Hematopoietic multipotent progenitor cell treated with erythropoietin and hydrocortisone succinate and interleukin-3 and kit ligand, for 15 days (in vitro differentiated cells): ENCODE results near the gene MRLN.
"Not testable (repeated sequence)": the region's sequence is repeated elsewhere in the genome, so short reads cannot be mapped to it uniquely, and the experiment has no call there.

Experiments used
- DNase-seq: peaks from one replicate; pipeline ENCODE4 v3.0.0-alpha.2; 2015; ENCODE audit warnings: low spot score

The MRLN gene

GRCh38 chr10:59753267-59753666 lies at the start of gene MRLN:
MRLN (minus strand) TSS chr10:59753455.
- DNase-seq = no peak

DNA sequence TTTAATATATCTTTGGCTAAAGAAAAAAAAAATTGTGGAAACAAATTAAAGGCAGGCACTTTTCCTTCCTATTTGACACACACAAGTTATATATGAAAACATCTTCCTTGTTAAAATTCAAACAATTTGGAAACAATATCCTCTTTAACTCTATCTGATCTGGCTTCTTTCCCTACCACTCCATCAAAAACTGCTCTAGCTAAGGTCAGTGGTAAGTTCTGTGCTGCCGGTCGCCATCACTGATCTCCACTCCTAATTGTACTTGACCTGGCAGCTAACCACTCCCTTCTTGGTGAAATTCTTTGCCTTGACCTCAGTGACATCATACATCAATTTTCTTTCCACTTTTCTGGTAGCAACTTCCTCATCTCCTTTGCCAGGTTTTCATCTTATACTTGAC lies 47.9 kb upstream of the MRLN start:
- no peak for DNase-seq

DNA sequence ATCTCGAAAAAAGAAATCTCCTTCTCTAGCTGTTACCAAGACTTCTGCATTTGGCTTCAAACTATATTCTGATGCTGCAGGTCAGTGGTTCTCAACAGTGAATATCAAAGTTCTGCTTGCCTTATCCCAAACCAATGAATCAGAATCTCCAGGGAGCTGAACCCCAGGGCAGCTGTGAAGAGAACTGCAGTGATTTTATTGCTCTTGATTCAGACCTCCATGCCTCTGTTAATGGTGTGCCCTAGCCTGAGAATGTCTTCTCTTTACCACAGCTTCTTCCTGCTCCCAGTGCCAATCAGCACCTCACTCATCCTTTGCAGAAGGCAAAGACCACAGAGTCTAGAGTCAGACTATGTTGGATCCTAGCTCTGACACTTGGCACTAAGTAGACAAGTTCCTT lies 46.2 kb upstream of the MRLN start:
- no peak for DNase-seq

GRCh38 chr10:59793919-59794318 lies 40.7 kb upstream of the MRLN start:
- no peak for DNase-seq

- DNase-seq = no peak
Observed at GRCh38 chr10:59792812-59793211, 39.6 kb upstream of the MRLN start.

DNA sequence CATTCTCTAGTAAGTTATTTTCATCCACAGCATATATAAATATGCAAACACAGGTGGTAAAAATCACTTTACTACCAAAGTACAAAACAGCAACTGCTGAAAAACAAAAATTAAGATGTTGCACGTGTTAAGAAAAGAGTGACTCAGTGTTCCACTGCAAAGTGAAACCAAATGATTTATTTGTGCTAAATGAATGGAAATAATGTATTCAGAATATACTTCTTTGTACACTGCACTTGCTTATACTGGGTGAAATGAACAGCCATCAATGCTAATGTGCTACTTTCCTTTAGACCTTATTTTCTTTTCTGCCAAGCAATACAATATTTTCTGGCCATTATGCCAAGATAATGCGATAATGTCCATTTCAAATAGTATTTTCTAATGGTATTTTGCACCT lies 38.3 kb upstream of the MRLN start:
- DNase-seq = no peak

- DNase-seq = not testable (repeated sequence)
Observed at GRCh38 chr10:59790080-59790479, 36.8 kb upstream of the MRLN start.

DNA sequence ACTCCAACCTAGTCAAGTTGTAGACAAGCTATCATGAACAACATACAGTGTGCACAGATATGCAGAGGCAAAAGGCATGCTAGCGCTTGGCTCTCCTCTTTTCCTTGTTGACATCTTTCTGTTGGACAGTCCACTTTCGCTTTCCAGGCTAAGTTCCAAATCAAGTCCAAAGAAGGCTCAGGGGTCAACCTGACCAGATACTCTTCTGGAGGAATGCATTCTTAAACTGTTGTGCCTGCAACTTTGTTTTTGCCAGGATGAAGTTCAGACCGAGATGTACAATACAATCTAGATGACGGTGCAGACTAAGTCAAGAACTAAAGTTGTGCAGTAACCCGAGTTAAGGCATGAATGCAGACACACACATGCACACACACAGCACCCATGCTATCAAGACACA lies 35.7 kb upstream of the MRLN start:
- not testable (repeated sequence) for DNase-seq

GRCh38 chr10:59787032-59787431 lies 33.8 kb upstream of the MRLN start:
- not testable (repeated sequence) for DNase-seq

DNA sequence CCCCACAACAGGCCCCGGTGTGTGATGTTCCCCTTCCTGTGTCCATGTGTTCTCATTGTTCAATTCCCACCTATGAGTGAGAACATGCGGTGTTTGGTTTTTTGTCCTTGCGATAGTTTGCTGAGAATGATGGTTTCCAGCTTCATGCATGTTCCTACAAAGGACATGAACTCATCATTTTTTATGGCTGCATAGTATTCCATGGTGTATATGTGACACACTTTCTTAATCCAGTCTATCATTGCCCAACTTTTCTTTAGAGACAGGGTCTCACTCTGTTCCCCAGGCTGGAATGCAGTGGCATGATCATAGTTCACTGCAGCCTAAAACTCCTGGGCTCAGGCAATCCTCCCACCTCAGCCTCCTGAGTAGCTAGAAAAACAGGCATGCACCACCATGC lies 32.2 kb upstream of the MRLN start:
- DNase-seq = not testable (repeated sequence)

DNA sequence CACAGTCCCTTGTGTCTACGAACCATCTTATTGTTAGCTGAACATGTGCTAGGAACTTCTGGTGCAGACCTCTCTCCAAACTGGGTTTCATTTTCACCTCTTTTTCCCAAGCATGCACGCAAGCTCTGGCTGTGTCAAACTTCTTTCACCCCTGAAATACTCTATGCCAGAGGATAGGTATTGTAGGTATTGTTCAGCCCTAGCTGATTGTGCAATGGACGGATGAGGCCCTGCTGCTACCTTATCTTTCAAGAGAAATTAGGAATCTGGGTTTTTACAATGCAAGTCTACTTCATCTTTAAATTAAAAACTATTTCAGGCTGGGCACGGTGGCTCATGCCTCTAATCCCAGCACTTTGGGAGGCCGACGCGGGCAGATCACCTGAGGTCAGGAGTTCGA lies 28.3 kb upstream of the MRLN start:
- DNase-seq = no peak

- DNase-seq = no peak
Observed at GRCh38 chr10:59779756-59780533, 26.7 kb upstream of the MRLN start.

DNA sequence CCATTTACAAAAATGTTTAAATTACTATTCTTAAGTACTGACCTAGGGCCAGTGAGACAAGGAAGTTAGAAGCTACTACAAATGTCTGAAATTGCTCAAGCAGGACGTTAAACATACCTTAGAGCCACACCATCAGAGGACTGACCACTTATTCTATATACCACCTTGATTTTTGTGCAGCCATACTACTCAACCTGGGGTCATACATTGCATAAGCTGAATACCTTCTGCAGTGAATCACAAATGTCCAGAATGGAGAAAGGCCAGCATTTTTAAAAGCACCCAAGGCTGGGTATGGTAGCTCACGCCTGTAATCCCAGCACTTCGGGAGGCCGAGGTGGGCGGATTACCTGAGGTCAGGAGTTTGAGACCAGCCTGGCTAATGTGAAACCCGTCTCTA lies 21.2 kb upstream of the MRLN start:
- no peak for DNase-seq

DNA sequence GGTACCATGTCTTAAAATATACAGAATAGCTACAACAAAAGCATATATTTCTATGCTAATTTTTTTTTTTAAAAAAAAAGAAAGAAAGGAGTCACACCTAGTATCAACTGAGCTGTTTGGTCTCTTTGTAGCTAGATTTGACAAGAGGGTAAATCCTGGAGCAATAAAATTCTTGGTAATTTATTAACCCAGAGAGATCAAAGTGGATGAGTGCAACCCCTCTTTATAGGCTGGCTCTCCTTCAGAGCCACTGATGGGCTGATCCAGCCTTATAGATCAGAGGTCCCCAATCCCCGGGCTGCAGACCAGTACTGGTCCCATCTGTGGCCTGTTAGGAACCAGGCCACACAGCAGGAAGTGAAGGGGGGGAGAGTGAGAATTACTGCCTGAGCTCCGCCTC lies 19.8 kb upstream of the MRLN start:
- DNase-seq = no peak

- no peak for DNase-seq
Observed at GRCh38 chr10:59771162-59771807, 18.0 kb upstream of the MRLN start.

- no peak for DNase-seq
Observed at GRCh38 chr10:59770689-59771088, 17.4 kb upstream of the MRLN start.

- DNase-seq = no peak
Observed at GRCh38 chr10:59762505-59762904, 9.2 kb upstream of the MRLN start.

DNA sequence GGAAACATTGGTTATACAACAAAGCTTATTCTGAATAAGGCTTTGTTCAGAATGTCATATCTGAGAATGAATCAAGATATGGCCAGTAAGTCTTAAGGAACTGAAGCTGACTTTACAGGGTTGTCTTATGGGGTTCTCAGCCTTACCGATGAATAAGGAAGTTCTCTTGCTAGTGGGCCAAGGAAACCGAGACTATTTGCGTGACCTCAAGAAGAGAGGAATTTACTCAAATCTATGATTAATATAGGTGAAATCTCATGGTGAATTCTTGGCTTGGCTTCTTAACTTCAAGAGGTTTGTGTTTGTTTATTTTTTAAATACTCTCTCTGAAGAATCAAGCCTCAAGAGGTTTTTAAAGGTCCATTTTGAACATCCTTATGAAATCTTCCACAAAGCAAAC lies 4.7 kb upstream of the MRLN start:
- DNase-seq = no peak

- no peak for DNase-seq
Observed at GRCh38 chr10:59754951-59755350, 1.7 kb upstream of the MRLN start.

DNA sequence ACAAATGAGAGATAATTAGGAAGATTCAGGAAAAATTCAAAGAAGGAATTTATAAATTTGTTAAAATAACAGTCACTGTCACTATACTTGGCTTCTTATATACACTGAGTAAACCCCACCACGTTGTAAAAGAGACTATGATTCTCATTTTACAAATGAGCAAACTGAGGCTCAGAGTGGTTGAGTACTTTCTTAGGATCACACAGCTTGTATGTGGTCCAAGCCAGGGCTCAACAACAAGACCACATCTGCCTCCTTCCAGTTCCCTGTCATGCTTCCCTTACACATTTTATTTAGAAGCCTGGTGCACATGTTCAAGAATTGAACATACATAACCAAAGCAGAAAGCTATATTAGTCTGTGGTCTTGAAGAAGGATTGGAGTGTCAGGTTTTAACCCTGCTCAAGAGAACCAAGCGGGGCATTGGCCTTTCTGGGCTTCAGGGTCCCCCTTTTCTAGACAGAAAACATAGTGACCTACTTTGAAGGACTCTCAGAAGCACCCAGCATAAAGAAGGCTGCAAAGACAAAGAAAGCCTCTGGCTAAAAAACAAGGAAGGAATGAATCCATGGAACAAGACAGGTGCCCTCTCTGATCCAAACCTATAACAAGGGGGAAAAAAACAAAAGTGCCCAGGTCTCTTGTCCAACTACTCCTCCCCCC lies 846 bp downstream of the MRLN start:
- no peak for DNase-seq

DNA sequence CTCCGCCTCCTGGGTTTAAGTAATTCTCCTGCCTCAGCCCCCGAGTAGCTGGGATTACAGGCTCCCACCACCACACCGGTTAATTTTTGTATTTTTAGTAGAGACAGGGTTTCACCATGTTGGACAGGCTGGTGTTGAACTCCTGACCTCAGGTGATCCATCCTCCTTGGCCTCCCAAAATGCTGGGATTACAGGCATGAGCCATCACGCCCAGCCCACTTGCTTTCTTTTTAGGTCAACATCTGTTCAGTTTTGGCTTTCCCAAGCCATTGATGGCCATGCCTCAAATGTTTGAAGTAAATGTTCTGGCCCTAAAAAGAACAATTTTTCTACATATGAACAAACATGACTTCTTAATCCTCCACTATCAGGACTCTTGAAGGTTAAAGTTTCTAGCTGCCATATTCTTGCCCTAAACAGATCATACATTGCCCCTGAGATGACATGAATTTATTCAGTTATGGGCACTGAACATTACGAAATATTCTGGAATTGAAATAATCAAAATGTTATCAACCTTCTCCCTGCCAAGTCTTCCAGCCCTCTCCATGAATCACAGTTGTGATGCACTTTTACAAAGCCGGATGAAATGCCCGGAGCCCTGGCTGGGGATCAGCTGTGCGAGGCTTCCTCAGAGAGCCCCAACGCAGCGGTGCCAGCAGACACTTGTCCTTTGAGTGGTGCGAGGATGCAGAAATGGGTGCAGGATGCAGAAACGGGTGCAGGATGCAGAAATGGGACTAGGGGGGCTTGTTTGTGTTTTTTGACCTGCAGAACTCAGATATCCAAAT lies 2.9 kb downstream of the MRLN start:
- DNase-seq = no peak

GRCh38 chr10:59748834-59749233 lies 4.4 kb downstream of the MRLN start:
- DNase-seq = no peak
